ENCODE results near the gene HDAC4. TPM values are rescaled to one million over a fixed set of nuclear protein-coding genes. Genes with fewer than 3 reads are reported as not detected.

Gene HDAC4
- total RNA-seq, 1 donor from 2014 or later, result 33.9 TPM

GRCh38 chr2:239118264-239118663 lies 282.6 kb downstream of the HDAC4 start:
- no peak for ATAC-seq

GRCh38 chr2:239117831-239118230 lies 283.0 kb downstream of the HDAC4 start:
- no peak for ATAC-seq

GRCh38 chr2:239116456-239117246 lies 284.2 kb downstream of the HDAC4 start:
- ATAC-seq, result no peak

- no peak for ATAC-seq
Observed at GRCh38 chr2:239115616-239116015, 285.2 kb downstream of the HDAC4 start.

- no peak for ATAC-seq
Observed at GRCh38 chr2:239114616-239115265, 286.1 kb downstream of the HDAC4 start.

- ATAC-seq, result peak; percentile 29
Observed at GRCh38 chr2:239114119-239114581, 286.7 kb downstream of the HDAC4 start.

- ATAC-seq, result no peak
Observed at GRCh38 chr2:239113615-239114014, 287.2 kb downstream of the HDAC4 start.

GRCh38 chr2:239113171-239113570 lies 287.6 kb downstream of the HDAC4 start:
- no peak for ATAC-seq

GRCh38 chr2:239112127-239112774 lies 288.6 kb downstream of the HDAC4 start:
- ATAC-seq, result no peak

GRCh38 chr2:239111401-239112100 lies 289.3 kb downstream of the HDAC4 start:
- no peak for ATAC-seq

GRCh38 chr2:239110595-239111048 lies 290.2 kb downstream of the HDAC4 start:
- ATAC-seq, result no peak

- no peak for ATAC-seq
Observed at GRCh38 chr2:239109928-239110545, 290.8 kb downstream of the HDAC4 start.

- peak; percentile 67 for ATAC-seq
Observed at GRCh38 chr2:239109041-239109927, 291.5 kb downstream of the HDAC4 start.

- ATAC-seq, result no peak
Observed at GRCh38 chr2:239108459-239108858, 292.4 kb downstream of the HDAC4 start.

- ATAC-seq, result no peak
Observed at GRCh38 chr2:239107936-239108335, 292.9 kb downstream of the HDAC4 start.

GRCh38 chr2:239106966-239107365 lies 293.9 kb downstream of the HDAC4 start:
- ATAC-seq, result no peak

GRCh38 chr2:239106314-239106908 lies 294.4 kb downstream of the HDAC4 start:
- peak; percentile 54 for ATAC-seq

GRCh38 chr2:239105234-239105633 lies 295.6 kb downstream of the HDAC4 start:
- ATAC-seq, result no peak

GRCh38 chr2:239104800-239105199 lies 296.0 kb downstream of the HDAC4 start:
- no peak for ATAC-seq
